Measurements from ENCODE around the gene RAP1GAP. TPM values are rescaled to one million over a fixed set of nuclear protein-coding genes. Genes with fewer than 3 reads are reported as not detected.

Gene RAP1GAP
- total RNA-seq, 4 donors from 2014 or later: 1.9 to 6.8 (median 5.0) TPM

DNA sequence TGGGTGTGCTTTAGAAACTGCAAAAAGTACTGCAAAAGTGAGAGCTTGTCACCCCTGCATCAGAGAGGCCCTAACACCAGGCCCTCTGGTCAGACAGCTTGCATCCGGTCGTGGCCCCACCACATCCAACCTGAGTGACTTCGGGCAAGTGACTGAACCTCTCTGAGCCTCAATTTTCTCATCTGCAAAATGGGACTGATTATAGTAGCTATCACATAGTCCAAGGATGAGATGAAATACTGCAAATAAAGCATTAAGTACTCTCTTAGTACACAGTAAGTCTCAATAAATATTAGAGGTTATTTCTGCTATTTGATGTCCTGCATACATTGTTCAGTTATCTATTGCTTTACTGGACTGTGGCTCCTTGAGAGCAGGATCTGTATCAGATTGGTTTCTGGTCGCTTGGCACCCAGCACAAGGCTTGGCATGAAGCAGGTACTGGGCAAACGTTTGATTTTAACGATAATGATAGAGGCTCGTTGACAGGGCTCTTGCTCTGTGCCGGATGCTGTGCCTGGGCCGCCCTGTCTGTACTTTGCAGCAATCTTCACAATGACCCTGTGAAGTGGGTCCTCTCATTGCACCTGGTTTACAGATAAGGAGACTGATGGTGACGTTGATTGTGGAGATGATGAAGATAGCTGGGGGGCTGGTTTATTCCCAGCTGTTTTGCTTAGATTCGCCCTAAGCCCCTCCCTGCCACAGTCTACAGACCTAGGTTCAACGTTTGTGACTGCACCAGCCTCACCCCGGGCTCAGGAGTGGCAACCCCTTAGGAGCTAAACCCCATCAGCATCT lies 43.6 kb downstream of the RAP1GAP start:
- no peak for DNase-seq
- TF ChIP-seq, protein P1, sequence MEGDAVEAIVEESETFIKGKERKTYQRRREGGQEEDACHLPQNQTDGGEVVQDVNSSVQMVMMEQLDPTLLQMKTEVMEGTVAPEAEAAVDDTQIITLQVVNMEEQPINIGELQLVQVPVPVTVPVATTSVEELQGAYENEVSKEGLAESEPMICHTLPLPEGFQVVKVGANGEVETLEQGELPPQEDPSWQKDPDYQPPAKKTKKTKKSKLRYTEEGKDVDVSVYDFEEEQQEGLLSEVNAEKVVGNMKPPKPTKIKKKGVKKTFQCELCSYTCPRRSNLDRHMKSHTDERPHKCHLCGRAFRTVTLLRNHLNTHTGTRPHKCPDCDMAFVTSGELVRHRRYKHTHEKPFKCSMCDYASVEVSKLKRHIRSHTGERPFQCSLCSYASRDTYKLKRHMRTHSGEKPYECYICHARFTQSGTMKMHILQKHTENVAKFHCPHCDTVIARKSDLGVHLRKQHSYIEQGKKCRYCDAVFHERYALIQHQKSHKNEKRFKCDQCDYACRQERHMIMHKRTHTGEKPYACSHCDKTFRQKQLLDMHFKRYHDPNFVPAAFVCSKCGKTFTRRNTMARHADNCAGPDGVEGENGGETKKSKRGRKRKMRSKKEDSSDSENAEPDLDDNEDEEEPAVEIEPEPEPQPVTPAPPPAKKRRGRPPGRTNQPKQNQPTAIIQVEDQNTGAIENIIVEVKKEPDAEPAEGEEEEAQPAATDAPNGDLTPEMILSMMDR (IDR thresholded peaks at IDR 0.05): no peak
- no peak for TF ChIP-seq POLR2A (IDR thresholded peaks at IDR 0.05)
- WGBS, 2 donors: 72 to 75% methylated on average over 8 to 13 of the region's 13 CpGs

DNA sequence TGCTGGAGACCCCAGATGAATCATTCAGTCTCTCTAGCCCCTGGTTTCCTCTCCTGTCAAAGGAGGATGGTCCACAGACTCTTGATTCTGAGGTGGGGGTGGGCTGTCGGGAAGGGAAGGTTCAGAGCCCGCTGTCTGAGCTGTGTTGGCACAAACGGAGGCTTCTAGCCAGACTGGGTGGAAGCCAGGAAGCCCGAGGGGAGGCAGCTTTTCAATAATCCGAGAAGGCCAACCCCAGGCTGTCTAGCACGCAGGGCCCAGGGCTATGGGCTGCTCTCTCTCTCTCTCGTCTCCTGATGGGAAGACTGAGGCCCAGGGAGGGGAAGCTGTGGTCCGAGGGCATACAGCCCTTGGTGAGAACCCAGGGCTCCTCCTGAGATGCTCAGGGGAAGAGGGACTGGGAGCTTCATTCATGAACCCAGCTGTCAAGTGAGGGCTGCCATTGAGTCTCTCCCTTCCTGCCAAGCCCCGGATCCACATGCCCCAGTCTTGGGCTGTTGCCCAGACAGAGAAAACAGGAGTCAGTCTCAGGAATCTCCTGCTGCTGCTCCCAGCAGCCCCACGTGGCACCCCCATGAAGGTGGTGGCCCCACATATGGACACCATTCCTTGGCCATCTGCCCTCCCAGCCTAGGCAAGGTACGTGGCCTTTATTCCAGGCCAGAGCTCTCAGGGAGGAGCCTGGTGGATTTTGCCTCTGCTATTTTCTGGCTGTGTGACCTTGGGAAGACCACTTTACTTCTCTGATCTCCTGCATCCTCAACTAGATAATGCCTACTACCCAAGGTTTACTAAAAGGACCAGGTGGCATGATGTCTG lies 44.4 kb downstream of the RAP1GAP start:
- Histone ChIP-seq H3K4me1 (peaks cover 13 to 68% (median 27%) of the 10 kb centered on the region in 3 donors), H3K4me3 (no peak overlapping the region), H3K9me3 (no peaks in the 10 kb centered on the region), H3K27me3 (peaks cover 0 to 54% (median 0%) of the 10 kb centered on the region in 4 donors), H3K36me3 (no peaks in the 10 kb centered on the region), H3K27ac (no peak overlapping the region)
- 59 to 61% methylated on average over 5 to 7 of the region's 11 CpGs for WGBS, 2 donors
- no peak for DNase-seq
- intact Hi-C loops (cut with DNase I): no loop called here
- TF ChIP-seq, protein P1 (IDR thresholded peaks at IDR 0.05): no peak
- TF ChIP-seq POLR2A (IDR thresholded peaks at IDR 0.05): no peak

More for the DNA sequence above, 43.6 kb downstream of the RAP1GAP start:
- no peaks in the 10 kb centered on the region for H3K9me3 ChIP-seq
- H3K4me3 ChIP-seq: no peak overlapping the region
- peaks cover 9 to 61% (median 20%) of the 10 kb centered on the region in 3 donors for H3K4me1 ChIP-seq
- intact Hi-C loops (cut with DNase I): no loop called here
- H3K27ac ChIP-seq: no peak overlapping the region
- H3K27me3 ChIP-seq: peaks cover 0 to 54% (median 0%) of the 10 kb centered on the region in 4 donors
- H3K36me3 ChIP-seq: no peaks in the 10 kb centered on the region

DNA sequence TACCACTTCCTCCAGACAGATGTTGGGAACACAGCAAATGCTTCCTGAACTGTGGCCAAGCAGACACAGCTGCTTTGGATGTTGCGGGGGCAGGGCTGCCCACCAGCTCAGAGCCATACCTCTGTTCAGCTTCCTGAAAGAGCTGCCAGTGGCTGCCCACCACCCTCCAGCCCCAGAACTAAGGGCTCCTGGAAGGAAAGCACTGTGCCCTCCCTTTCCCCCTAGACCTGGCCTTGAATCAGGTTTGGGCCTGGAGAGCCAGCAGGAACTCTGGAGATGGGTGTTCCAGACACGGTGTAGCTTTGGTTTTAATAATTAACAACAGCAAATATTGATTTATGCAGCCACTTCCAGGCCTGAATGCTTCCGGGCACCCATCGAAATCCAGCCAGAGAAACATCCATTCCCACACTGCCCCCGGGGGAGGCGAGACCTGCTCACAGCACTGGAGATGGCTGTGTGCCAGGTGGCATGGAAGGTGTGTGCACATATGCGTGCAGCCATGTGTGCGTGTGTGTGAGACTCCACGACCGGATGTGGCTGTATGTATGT lies 45.7 kb downstream of the RAP1GAP start:
- intact Hi-C loops (cut with DNase I): no loop called here
- 40 to 72% methylated on average over 9 of the region's 10 CpGs for WGBS, 2 donors
- TF ChIP-seq POLR2A (IDR thresholded peaks at IDR 0.05): no peak
- TF ChIP-seq, protein P1 (IDR thresholded peaks at IDR 0.05): no peak
- no peak for DNase-seq
- Histone ChIP-seq H3K27me3 (peaks cover 0 to 53% (median 0%) of the 10 kb centered on the region in 4 donors), H3K4me1 (peaks cover 13 to 68% (median 27%) of the 10 kb centered on the region in 3 donors), H3K36me3 (no peaks in the 10 kb centered on the region), H3K4me3 (no peak overlapping the region), H3K27ac (peak overlapping the region in 2 of 4 donors; percentile 0 to 52), H3K9me3 (no peaks in the 10 kb centered on the region)

DNA sequence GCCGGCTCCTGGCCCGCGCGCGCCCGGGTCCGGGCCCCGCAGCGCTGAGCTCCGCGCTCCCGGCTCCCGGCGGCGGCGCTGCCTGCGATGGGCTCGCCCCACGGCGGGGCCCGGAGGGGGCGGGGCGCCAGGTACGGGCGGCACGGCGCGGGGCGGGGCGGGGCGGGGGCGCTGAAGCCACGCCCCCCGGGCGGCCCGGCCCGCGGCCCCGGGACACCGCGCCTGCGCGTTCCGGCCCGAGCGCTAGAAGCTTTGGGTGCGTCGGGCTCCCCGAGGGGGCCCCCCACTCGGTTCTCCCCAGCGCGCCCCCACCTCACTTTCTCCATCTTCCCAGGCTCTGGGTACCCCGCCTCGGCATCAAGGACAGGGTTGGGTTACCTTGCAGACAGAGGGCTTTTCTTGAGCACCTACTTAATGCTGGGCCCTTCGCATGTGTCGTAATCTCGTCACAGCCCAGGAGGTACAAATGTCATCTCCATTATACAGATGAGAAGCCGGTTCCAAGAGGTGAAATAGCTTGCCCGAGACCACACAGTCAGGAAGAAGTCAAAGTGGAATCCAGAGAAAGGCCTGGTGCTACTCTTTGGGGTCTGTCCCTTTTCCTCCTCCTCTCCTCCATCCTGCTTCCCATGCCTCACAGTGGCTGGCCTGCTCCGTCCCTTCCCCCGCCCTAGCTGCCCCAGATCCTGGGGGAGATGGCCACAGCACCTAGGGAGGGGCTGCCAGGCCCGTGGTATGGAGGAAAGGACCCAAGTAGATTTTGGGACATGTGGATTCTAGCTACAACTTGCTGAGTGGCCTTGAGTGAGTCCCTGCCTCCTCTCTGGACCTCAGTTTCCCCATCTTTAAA lies 46.5 kb downstream of the RAP1GAP start:
- peaks cover 0 to 53% (median 0%) of the 10 kb centered on the region in 4 donors for H3K27me3 ChIP-seq
- TF ChIP-seq, protein P1 (IDR thresholded peaks at IDR 0.05): no peak
- no peak for TF ChIP-seq POLR2A (IDR thresholded peaks at IDR 0.05)
- H3K36me3 ChIP-seq: no peaks in the 10 kb centered on the region
- H3K9me3 ChIP-seq: no peaks in the 10 kb centered on the region
- peak overlapping the region; percentile 36 to 65 (median 58) for H3K27ac ChIP-seq
- H3K4me1 ChIP-seq: peaks cover 13 to 64% (median 27%) of the 10 kb centered on the region in 3 donors
- intact Hi-C loops (cut with DNase I): no loop called here
- H3K4me3 ChIP-seq: peak overlapping the region; percentile 33 to 66 (median 44)
- WGBS, 2 donors: 32 to 46% methylated on average over 3 to 14 of the region's 62 CpGs
- DNase-seq: no peak
